Hepatocyte (in vitro differentiated cells): ENCODE data around the gene SLCO2B1.

Experiments
- EZH2 ChIP-seq: fragments of 200-600 bp; sonication (generic); IDR thresholded peaks from 2 replicates; pipeline ENCODE4 v1.6.1; 2016; ENCODE audit warnings: antibody characterized with exemption, mild to moderate bottlenecking, borderline replicate concordance
- EZH2phosphoT487 ChIP-seq: fragments of 200-600 bp; sonication (generic); IDR thresholded peaks from one replicate; pipeline ENCODE4 v1.6.1; 2018; ENCODE audit warnings: antibody characterized with exemption, mild to moderate bottlenecking, low read depth, moderate library complexity; ENCODE audit not compliant: unreplicated experiment, severe bottlenecking
- TF ChIP-seq, protein P1 (sequence below): fragments of 200-600 bp; sonication (generic); IDR thresholded peaks from 2 replicates; pipeline ENCODE4 v1.5.1; 2016; ENCODE audit warnings: antibody characterized with exemption, mild to moderate bottlenecking; ENCODE audit not compliant: poor library complexity

DNA sequence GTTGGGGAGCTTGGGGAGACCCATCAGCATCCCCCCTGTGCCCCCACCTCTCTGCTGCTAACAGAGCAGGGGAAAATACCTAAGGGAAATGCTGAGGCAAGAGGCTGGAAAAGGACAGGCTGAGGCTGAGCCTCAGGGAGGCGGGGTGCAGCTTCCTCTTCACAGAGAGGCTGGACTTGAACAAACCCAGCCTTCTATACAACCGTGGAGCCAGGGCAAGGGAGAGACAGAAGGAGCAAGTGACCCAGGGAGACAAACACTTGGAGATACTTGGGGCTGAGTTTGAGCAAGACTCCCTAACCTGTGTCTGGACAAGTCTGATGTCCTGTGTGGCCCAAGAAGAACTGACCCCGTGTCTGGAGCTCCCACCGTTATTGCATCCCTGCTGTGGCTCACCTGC, at the start of gene SLCO2B1:
- TF ChIP-seq, protein P1, sequence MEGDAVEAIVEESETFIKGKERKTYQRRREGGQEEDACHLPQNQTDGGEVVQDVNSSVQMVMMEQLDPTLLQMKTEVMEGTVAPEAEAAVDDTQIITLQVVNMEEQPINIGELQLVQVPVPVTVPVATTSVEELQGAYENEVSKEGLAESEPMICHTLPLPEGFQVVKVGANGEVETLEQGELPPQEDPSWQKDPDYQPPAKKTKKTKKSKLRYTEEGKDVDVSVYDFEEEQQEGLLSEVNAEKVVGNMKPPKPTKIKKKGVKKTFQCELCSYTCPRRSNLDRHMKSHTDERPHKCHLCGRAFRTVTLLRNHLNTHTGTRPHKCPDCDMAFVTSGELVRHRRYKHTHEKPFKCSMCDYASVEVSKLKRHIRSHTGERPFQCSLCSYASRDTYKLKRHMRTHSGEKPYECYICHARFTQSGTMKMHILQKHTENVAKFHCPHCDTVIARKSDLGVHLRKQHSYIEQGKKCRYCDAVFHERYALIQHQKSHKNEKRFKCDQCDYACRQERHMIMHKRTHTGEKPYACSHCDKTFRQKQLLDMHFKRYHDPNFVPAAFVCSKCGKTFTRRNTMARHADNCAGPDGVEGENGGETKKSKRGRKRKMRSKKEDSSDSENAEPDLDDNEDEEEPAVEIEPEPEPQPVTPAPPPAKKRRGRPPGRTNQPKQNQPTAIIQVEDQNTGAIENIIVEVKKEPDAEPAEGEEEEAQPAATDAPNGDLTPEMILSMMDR: no peak
- TF ChIP-seq EZH2: no peak
- TF ChIP-seq EZH2phosphoT487: no peak
